Fibroblast of lung (primary cell): ENCODE results near the gene IQGAP2. TPM values are rescaled to one million over a fixed set of nuclear protein-coding genes. Genes with fewer than 3 reads are reported as not detected.

Experiments used
- DNase-seq, 2 donors: peaks; one replicate each; pipeline versions ENCODE4 v3.0.0 to v3.0.0-alpha.2; 2010; ENCODE audit warnings: low read depth in 2 of 2
- H2AFZ ChIP-seq: 2 replicates; pipeline ENCODE4 v1.5.1; 2012; ENCODE audit warnings: low read length, control low read depth, inconsistent platforms
- H3K27ac ChIP-seq: 2 replicates; pipeline ENCODE4 v1.5.1; 2011; ENCODE audit warnings: low read length, control low read depth; ENCODE audit not compliant: insufficient read depth
- H3K27me3 ChIP-seq: 2 replicates; pipeline ENCODE4 v1.5.1; 2011; ENCODE audit warnings: mild to moderate bottlenecking, low read length; ENCODE audit not compliant: control insufficient read depth, insufficient read depth
- H3K36me3 ChIP-seq: 2 replicates; pipeline ENCODE4 v1.5.1; 2011; ENCODE audit warnings: low read length; ENCODE audit not compliant: control insufficient read depth, insufficient read depth
- H3K4me1 ChIP-seq: 2 replicates; pipeline ENCODE4 v1.5.1; 2011; ENCODE audit warnings: low read length; ENCODE audit not compliant: control insufficient read depth, insufficient read depth; ENCODE audit errors: extremely low read depth
- H3K4me2 ChIP-seq: 2 replicates; pipeline ENCODE4 v1.5.1; 2011; ENCODE audit warnings: low read length, control low read depth; ENCODE audit not compliant: insufficient read depth; ENCODE audit errors: extremely low read depth
- H3K4me3 ChIP-seq, 4 experiments: fragments of 200-600 bp in 1 of 4; sonication (generic) in 1 of 4; replicated peaks in 1 of 4; 2 replicates each; pipeline ENCODE4 v1.5.1; 2011 to 2016; ENCODE audit warnings: low read length in 4 of 4, low read depth in 3 of 4, mild to moderate bottlenecking in 3 of 4, control low read depth in 2 of 4, inconsistent platforms in 1 of 4, mixed read lengths in 1 of 4; ENCODE audit not compliant: insufficient read depth in 1 of 4; ENCODE audit errors: control extremely low read depth in 1 of 4
- H3K79me2 ChIP-seq: 2 replicates; pipeline ENCODE4 v1.5.1; 2012; ENCODE audit warnings: mild to moderate bottlenecking, low read length, inconsistent platforms; ENCODE audit not compliant: control insufficient read depth, insufficient read depth
- H3K9ac ChIP-seq: 2 replicates; pipeline ENCODE4 v1.5.1; 2011; ENCODE audit warnings: mild to moderate bottlenecking, low read length, control low read depth; ENCODE audit not compliant: insufficient read depth
- H3K9me3 ChIP-seq: 2 replicates; pipeline ENCODE4 v1.5.1; 2012; ENCODE audit warnings: low read depth, low read length; ENCODE audit not compliant: control insufficient read depth, insufficient read depth
- H4K20me1 ChIP-seq: 2 replicates; pipeline ENCODE4 v1.5.1; 2011; ENCODE audit warnings: low read length; ENCODE audit not compliant: control insufficient read depth, insufficient read depth; ENCODE audit errors: extremely low read depth
- CTCF ChIP-seq, 2 donors: IDR thresholded peaks in 1 of 2; conservative IDR thresholded peaks in 1 of 2; 1 replicate in 1 of 2; 2 replicates in 1 of 2; pipeline ENCODE4 v1.5.1; 2011 to 2012; ENCODE audit warnings: low read length in 2 of 2, control low read depth in 1 of 2, inconsistent platforms in 1 of 2, low read depth in 1 of 2, mild to moderate bottlenecking in 1 of 2
- EZH2 ChIP-seq: IDR thresholded peaks from 2 replicates; pipeline ENCODE4 v1.5.1; 2012; ENCODE audit warnings: low read length, control low read depth, mild to moderate bottlenecking; ENCODE audit errors: missing control alignments
- polyA plus RNA-seq, 2 donors: library from polyadenylated mRNA; depleted of rRNA in 1 of 2; stranded (reverse) in 1 of 2; unstranded in 1 of 2; fragments of >200 nt; gene quantifications; 2 replicates each; pipeline ENCODE4 v1.2.1, GENCODE V29; 2011 to 2012; ENCODE audit warnings: missing spikeins in 1 of 2
- total RNA-seq: library from RNA; depleted of rRNA; stranded (reverse); fragments of >200 nt; gene quantifications from 2 replicates; pipeline ENCODE4 v1.2.1, GENCODE V29; 2014

The IQGAP2 gene
- total and polyA plus RNA-seq, 2 donors (not counting 1 experiment from before 2014, with no cell fraction given), result 5.1 to 7.9 TPM

GRCh38 chr5:76397200-76397599 is 5.9 kb upstream of the IQGAP2 start:
- Histone ChIP-seq H3K4me1 (no peaks in the 10 kb centered on the region), H3K4me3 (no peak overlapping the region)
- TF ChIP-seq EZH2 (no peak), CTCF (conservative IDR thresholded peaks at IDR 0.05 in 1 of 2, IDR thresholded peaks at IDR 0.05 in 1 of 2; ENCODE audit: low read depth in 1 of 2, low read length in 2 of 2) (no peak)

GRCh38 chr5:76399268-76399667 is 3.8 kb upstream of the IQGAP2 start:
- H3K27me3 ChIP-seq, result peaks cover 14% of the 10 kb centered on the region
- H3K36me3 ChIP-seq, result no peaks in the 10 kb centered on the region
- no peak for DNase-seq

More at GRCh38 chr5:76397200-76397599, 5.9 kb upstream of the IQGAP2 start:
- no peaks in the 10 kb centered on the region for H4K20me1 ChIP-seq
- H3K36me3 ChIP-seq, result no peaks in the 10 kb centered on the region
- H2AFZ ChIP-seq, result no peak overlapping the region
- H3K9ac ChIP-seq, result no peak overlapping the region
- no peaks in the 10 kb centered on the region for H3K9me3 ChIP-seq
- no peak overlapping the region for H3K4me2 ChIP-seq
- H3K79me2 ChIP-seq, result no peaks in the 10 kb centered on the region
- peaks cover 8% of the 10 kb centered on the region for H3K27me3 ChIP-seq
- no peak for DNase-seq
- no peak overlapping the region for H3K27ac ChIP-seq

DNA sequence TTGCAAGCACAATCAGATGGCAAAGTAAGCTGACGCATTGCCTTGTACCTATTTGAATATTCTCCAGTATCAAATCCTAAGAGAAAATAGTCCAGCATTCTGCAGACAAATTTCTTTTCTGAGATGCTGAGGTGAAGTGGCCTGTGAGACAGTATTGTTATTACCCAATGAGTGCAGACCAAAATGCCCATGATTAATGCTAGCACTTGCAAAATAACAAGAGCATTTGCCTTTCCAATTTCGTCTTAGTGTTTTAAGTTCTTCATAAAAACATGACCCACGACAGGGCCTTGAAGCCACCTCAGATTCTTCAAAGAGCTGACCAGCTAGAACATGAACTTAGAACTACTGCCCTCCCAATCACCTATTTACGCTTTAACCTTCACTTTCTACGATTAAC is 2.6 kb upstream of the IQGAP2 start:
- Histone ChIP-seq H3K27ac (no peak overlapping the region), H4K20me1 (no peaks in the 10 kb centered on the region), H3K4me2 (no peak overlapping the region), H3K79me2 (no peaks in the 10 kb centered on the region), H3K4me1 (no peaks in the 10 kb centered on the region), H3K4me3 (no peak overlapping the region), H3K9ac (no peak overlapping the region), H2AFZ (no peak overlapping the region), H3K36me3 (no peaks in the 10 kb centered on the region), H3K9me3 (no peaks in the 10 kb centered on the region), H3K27me3 (peaks cover 25% of the 10 kb centered on the region)
- no peak for DNase-seq
- TF ChIP-seq EZH2 (no peak), CTCF (conservative IDR thresholded peaks at IDR 0.05 in 1 of 2, IDR thresholded peaks at IDR 0.05 in 1 of 2; ENCODE audit: low read depth in 1 of 2, low read length in 2 of 2) (no peak)

More at GRCh38 chr5:76399268-76399667, 3.8 kb upstream of the IQGAP2 start:
- Histone ChIP-seq H3K4me3 (no peak overlapping the region), H3K79me2 (no peaks in the 10 kb centered on the region), H3K9me3 (no peaks in the 10 kb centered on the region), H2AFZ (no peak overlapping the region), H3K4me2 (no peak overlapping the region), H3K27ac (no peak overlapping the region), H3K9ac (no peak overlapping the region), H3K4me1 (no peaks in the 10 kb centered on the region), H4K20me1 (no peaks in the 10 kb centered on the region)
- TF ChIP-seq EZH2 (no peak), CTCF (conservative IDR thresholded peaks at IDR 0.05 in 1 of 2, IDR thresholded peaks at IDR 0.05 in 1 of 2; ENCODE audit: low read depth in 1 of 2, low read length in 2 of 2) (no peak)
